NCI-H1417 (cell line): ENCODE data around the gene PEX10.

ENCODE experiments used
- DNase-seq, 3 experiments: peaks; one replicate each; lab custom pipeline; 2025; lab: John Stamatoyannopoulos, UW

The PEX10 gene

DNA sequence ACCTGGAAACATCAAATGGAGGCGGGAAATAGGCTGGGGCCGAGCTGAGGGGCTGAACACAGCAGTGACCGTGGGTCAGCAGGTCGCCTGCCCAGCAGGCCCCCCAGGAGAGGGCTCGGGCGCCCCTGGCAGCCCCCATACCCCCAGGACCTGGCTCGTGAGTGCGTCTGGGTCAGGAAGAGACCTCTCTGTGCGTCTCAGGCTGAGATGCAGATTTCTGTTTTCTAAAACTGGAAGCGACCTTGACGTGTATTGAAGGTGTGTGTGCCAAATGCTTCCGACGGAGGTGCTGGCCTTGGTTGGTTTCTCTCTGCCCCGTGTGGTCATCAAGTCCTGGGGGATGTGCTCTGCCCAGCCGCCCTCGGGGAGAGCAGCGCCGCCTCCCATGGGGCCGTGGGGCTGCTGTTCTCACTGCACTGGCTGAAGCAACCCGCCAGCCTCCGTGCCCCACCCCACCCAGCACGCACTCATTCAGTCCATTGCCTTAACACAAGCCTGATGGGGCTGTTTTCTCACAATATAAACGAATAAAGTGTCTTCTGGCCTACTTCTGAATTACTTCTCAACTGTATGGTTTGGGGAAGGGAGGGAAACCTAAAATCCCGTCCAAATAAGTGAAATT lies 7.4 kb downstream of the PEX10 start:
- no peak for DNase-seq

DNA sequence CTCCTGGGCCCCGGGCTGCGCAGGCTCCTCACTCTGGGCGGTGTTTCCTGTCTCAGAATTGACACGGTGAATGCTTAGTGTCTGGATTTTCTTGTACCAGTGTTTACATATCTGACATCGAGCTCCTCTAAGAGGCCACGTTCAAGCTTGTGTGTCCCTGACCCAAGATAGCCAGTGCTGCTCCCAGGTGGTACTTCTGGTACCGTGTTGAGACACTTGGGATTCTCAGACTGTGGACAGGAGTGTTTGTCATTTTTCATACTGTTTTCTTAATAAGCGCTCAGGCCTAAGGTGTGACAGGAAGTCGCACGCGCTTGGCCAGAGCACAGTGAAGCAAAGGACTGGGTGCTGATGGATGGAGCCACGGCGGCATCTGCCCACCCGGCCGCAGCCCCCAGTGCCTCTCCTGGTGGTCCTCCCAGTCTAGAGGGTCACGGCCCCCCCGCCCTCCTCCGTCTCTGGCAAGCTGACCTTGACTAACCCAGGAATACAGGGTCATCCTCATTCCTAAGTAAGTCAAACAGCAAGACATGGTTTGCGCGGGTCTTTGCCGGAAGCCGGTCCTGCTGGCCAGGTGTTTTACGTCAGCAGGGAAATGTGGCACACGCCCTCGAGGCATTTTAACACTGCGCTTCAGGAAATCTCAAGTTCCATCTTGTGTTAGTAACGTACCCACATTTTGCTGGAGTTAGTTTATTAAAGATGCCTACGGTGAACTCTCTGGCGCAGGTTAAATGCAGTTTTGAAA lies 8.0 kb downstream of the PEX10 start:
- no peak for DNase-seq

DNA sequence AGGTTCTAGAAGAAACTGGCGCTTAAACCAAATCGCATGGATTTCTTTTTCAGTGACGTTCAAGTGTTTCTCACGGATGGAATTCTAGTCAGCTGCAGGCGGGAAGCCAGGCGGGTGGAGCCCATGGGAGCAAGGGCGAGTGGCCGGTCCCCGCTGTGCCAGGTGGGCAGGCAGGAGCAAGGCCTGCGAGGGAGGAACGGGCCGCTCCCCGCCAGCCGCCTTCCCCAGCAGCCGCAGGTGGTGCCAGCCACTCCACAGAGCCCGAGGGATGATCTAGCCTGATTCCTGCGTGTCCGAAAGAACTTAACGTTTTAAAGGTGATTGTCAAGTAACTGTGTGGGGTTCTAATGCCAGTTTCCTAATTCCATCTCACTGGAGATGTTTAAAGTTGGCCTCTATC lies 9.1 kb downstream of the PEX10 start:
- no peak for DNase-seq

DNA sequence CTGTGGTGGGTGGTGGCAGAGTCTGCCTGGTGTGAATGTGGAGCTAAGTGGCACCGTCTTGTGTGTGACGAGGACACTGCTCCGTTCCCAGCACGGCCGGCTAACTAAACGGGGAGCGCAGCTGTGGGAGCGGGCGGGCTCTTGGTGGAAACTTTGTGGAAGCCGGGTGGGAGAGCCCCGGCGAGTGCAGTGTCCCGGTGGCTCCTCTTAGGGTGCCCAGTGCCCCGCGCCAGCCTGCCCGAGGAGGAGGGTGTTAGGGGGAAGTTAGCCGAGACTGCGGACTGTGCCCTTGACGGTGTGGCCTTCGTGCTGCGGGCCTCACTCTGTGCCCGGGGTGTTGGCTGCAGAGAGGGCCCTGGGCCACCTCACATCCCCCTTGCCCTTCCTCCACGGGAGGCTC lies 9.9 kb downstream of the PEX10 start:
- DNase-seq = no peak

DNA sequence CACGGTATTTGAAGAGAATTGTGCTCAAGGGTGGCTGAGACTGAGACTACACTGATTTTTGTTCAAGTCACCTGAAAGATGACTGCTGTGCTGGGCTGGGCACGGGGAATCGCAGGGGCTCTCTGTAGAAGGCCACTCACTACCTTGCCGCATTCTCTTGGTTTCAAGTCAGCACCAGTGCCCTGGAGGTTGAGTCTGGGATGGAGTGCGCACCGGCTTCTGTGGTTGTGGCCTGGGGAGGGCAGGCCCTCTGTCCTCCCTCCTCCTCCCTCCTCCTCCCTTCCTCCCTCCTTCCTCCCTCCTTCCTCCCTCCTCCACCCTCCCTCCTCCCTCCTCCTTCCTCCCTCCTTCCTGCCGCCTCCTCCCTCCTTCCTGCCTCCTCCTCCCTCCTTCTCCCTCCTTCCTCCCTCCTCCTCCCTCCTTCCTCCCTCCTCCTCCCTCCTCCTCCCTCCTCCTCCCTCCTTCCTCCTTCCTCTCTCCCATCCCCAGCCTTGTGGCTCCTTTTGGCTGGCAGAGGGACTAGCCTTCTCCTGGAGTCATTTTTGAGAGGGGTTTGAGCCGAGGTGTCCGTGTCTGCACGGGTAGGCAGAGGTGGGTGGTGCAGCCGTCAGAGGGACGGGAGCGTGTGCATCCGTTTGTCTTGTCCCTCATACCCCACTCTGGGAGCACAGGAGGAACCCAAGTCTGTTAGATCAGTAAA lies 11.3 kb downstream of the PEX10 start:
- no peak for DNase-seq

DNA sequence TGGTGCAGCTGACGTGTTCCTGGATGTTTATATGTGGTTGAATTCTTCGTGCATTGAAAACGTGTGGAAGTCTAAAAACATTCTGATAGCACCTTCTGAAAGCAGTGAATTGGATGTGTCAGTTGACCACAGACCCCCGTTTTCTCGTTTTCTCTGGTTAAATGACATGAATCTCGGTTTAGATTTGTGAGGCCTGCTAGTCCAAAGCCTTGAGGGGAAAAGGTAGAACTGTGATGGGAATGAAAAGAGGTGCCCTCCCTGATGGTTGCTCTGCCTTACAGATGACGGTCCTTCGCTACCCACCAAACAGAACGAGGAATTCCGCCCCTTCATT lies 11.8 kb downstream of the PEX10 start:
- DNase-seq = no peak

DNA sequence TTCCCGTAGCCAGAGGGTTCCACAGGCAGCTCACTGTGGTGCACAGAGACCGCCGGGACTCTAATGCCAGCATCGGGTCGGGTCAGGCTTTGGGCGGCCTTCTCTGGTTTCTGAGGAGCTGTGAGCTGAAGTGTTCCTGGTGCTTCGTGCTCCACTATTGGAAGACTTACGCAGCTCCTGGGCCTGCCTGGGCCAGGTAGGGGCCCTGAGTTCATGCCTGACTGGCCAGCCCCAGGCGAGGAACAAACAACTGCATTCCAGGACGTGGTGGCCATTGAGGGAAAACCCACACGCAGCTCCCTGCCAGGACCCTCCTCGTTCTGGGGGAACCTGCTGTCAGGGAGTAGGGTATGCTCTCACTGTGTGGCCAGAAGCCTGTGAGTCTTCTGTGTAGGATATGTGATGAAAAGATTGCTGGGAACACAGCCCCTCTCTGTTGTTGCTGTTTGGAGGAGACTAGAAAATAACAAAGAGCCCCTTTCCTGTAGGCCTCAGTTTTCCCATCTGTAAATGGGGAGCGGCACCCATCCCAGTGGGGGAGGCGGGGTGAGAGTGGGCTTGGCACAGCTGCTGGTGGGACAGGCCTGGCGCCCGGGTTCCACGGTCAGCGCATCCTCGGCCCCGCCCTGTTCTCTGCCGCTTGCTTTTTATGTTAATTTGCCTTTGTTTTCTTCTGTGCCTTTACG lies 12.3 kb downstream of the PEX10 start:
- no peak for DNase-seq

DNA sequence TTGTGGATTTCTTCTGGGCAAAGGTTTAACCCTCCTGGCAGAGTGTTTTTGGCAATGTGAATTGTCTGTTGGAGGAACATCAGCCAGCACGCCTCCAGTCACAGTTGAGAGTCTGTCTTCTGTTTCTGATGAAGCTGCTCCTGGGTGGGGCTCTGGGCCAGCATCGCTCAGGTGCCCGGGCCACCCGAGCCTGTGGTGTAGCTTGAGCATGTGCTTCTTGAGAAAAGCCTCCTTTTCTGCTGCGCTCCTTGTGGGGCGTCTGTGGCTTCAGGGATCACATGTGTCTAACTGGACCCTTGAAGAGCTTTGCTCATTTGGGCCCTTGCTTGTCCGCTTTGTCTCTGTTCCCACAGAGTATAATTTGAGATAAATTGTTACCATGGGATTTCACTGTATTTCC lies 13.5 kb downstream of the PEX10 start:
- DNase-seq = no peak

DNA sequence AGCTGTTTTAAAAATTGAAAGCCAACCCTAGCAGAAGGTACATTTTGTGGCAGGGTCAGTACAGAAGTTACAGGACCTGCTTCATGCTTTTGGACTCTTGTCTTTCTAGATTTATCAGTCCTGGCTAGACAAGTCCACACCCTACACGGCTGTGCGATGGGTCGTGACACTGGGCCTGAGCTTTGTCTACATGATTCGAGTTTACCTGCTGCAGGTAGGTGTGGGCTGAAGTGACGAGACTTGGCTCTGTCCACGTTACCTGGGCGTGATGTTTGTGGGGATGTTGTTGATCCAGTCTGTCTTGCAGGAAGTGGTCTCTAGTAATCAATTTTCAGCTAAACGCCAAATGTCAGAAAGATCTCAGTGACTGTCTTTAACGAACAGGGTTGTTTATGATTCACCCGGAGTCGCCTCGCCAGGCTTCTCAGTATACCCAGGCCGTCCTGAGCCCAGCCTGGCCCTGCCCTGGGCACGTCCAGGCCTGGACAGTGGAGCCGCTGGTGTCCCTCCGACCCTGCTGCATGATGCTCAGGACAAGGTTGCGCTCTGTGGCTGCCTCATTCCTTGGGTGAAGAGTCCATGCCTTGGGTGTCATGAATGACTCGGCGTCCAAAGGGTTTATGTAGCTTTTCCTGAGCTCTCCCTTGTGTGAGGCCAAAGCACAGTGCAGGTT lies 15.2 kb downstream of the PEX10 start:
- no peak for DNase-seq

DNA sequence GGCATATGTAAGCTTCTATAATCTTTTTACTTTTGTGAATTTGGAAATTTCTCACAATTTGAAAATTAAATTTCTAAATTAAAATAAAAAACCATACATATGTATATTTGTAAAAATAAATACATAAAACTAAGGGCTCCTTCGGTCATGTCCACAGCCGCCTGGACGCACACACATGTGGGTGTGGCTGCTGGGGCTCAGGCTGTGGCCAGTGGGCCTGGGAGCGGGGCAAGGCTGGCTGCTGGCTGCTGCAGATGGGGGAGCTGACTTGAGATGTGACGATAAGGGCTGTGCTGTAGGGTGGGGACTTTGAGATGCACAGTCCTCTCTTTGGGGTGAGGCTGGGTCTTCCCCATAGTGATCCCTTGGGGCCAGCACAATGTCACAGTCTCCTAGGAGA lies 15.9 kb downstream of the PEX10 start:
- DNase-seq = no peak

DNA sequence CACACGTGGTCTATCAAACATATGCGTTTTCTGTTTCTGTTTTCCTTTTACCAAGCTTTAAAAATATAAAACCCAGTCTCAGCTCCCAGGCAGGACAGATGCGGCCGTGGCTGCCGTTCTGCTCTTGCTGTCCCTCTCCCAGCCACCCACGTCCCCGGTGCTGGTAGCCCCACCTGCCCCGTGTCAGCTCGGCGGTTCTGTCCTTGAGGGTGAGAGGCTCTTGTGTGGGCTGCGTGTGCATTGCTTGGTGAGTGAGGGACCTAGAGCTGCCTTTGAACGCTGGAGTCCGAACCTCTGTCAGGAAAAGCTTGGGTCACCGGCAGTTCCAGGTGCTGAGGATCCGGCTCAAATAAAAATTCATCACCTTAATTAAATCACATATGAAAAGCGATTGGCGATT lies 16.3 kb downstream of the PEX10 start:
- no peak for DNase-seq

DNA sequence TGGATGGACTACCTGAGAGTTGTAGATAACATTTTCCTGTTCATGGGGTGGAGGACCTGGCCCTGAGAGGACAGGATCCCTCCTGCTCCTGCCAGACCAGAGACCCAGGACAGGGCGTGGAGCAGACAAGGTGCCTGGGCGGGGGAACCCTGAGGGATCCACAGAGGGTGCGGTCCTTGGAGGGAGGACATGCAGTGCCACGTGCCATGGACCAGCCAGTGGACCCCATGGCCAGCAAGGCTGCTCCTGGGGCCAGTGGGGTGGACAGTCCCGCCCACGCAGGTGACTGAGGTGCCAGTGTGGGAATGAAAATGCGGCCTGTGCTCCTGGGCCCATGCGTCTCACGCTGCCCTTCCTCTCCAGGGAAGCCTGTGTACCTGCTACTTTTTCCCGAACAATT lies 17.1 kb downstream of the PEX10 start:
- DNase-seq = no peak

DNA sequence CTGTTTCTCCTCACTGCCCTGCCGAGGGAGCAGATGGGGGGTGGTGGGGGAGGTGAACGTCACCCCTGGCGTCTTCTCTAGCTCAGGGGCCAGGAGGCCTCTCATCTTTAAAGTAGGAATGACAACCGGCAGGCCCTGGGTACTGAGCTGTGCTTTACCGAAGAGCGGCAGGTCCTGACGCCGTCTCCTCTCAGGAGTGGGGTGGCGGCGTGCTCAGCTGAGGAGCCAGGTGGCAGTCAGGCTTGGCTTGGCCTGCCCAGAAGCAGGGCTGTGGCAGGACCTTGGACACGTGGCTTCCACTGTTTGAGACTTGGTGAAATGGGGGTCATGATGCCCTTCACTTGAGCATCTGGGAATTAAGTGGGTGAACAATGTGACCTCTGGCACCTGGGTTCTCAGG lies 17.6 kb downstream of the PEX10 start:
- no peak for DNase-seq

DNA sequence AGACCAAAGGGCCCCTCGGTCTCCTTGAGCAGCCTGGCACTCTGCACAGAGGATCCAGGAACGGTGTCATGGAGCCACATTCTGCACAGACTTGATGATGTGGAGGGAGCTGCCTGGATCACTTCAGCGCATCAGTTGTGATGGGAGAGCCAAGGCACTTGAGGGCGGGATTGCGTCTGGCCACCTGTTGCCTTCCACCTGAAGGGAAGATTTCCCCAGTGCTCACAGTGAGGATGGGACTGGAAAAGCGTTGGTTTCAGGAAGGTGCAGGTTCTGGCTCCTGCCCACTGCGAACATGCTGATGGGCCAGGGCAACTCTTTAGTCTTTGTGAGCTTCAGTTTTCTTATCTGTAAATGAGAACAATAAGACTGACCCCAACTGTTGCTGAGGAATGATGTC lies 18.1 kb downstream of the PEX10 start:
- no peak for DNase-seq

DNA sequence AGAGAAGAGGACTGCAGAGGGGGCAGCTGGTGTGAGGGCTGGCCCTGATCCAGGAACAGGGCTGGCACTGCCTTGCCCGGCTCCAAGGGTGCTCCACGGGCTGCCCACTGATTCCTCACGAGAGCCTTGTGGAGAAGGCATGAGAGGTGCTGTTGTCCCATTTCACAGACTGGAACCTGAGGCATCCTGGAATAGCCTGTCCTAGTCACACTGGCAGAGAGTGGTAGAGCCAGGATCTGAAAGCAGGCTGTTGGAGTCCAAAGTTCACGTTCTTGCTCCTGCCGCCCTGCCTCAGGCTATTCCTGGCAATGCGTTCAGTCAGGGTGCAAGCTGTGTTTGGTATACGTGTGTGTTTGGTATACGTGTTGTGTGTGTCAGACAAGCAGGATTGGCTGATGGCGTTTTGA lies 18.9 kb downstream of the PEX10 start:
- DNase-seq = no peak

DNA sequence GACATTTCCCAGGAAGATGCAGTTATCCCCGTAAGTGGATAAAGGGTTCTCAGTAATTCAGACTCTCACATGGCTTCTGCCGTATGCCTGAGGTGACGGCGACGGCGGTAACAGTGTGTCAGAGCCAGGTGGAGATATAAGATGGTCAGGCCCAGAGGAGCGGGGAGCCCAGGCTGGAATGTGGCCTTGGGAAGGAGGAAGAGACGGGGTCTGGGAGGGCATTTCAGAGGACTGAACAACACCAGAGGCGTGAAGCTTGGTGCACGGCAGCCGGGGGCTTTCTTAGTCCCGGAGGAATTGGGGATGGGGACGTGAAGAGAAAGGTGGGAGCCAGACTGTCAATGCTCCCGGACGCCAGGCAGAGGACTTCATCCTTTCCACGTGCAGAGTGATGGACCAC lies 19.7 kb downstream of the PEX10 start:
- DNase-seq = no peak

DNA sequence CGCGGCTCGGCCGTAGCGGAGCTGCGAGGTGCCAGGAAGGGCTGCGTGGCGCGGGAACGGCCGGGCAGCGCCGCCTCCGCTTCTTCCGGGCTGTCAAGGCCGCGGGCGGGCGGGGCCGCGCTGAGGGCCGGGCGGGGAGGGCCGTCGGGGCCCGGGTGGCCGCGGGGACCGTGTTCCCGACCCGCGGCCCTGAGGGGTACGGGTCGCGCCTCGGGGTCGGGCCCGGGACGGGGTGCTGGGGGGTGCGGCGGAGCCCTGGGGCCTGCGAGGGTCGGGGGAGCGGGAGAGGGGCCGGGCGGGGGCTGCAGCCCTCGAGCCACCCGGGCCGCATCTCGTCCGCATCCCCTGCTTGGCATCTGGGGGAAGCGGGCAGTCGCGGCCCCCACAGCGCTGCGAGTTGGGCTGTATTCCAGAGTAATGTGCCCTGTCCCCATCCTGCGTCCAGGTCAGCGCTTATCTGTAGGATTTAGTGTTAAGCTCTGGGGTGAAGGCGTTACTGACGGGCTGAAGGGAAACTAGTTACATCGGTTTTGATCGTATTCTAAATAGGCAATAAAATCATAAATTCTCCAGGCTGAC lies 20.3 kb downstream of the PEX10 start:
- DNase-seq = peak in 1 of 3 experiments; percentile 27

DNA sequence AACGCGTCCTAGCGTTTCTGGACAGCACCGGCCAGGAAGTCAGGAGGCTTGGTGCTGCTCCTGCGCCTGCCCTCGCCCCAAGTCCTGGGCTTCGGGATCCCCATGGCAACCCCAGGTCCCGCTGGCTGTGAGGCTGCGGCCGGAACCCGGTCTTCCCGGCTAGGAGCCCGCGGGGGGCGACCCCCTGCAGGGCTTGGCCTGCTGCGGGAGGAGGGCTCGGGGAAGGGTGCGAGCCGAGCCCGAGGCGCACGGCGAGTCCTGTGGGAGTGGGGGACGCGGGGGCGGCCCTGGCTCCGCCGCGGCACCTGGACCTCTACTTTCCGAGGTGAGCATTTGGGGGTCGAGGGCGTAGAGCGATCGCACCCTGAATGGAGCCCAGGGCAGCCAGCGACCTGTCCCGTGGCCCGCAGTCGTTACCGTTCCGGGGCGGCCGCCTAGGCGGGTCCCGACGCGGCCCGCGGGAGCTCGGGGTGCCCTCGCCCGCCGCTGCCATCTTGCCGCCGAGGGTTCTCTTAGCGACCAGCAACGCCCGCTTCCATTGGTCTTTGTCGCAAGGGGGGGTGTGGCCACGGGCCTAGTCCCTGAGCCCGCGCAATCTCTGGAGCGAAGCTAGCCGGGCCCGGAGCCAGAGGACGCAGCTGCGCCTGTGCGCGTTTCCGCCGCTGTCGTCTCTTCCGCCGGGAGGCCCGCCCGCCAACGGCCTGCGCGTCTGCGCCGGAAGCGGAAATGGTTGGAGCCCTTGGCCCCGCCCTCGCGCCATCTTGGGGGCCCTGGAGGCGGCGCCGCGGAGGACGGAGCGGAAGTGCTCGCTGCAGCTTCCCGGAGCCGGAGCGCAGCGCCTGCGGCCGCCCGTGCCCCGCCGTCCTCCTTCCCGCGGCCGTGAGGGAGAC lies 21.1 kb downstream of the PEX10 start, which contains the start of the genes MORN1 and RER1:
Gene MORN1 (minus strand): TSS at position 514 of the 890 bp plus-strand sequence. CDS start 21 bp downstream, at position 493.
Gene RER1 (plus strand): TSS at position 801 of the 890 bp plus-strand sequence. CDS start 3,950 bp downstream, outside the sequence.
- peak; percentile 98 to 100 (median 99) for DNase-seq

DNA sequence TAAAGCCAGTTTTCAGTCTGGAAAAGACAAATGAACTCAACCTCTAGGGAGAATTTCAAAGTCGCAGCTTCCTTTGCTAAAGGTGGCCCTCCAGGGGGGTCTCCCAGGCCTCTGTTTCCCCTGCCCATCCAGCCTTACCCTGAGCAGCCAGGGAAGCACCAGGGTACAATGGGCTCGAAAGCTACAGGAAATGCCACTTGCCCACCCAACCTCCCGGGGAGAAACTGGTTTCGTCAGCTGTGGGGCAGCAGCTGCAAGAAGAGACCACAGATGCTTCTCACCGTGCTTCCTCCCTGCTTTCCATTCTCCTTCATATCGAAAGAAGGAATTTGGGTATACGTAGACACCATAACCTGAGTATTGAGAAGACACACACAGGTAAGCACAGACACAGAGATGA lies 22.7 kb downstream of the PEX10 start:
- DNase-seq = no peak
